Left lung (tissue), 10 donors: ENCODE results near the gene TMEM208. TPM values are rescaled to one million over a fixed set of nuclear protein-coding genes. Genes with fewer than 3 reads are reported as not detected.

Experiments
- ATAC-seq: fragments of 200-7000 bp; cut with Tn5 transposase; one replicate; pipeline ENCODE4 v1.9.1; 2020; ENCODE audit warnings: moderate library complexity
- DNase-seq, 4 donors: peaks; one replicate each; pipeline ENCODE4 v3.0.0-alpha.2; 2013 to 2020
- H3K27ac ChIP-seq, 2 donors: fragments of 200-600 bp; sonication (generic) in 1 of 2; one replicate each; pipeline versions ENCODE4 v1.5.0 to v1.8.0; 2020 to 2021
- H3K27me3 ChIP-seq, 2 donors: fragments of 200-600 bp; sonication (generic) in 1 of 2; one replicate each; pipeline versions ENCODE4 v1.5.0 to v1.8.0; 2020 to 2021
- H3K36me3 ChIP-seq, 2 donors: fragments of 200-600 bp; sonication (generic) in 1 of 2; one replicate each; pipeline versions ENCODE4 v1.5.0 to v1.8.0; 2020 to 2021
- H3K4me1 ChIP-seq, 2 donors: fragments of 200-600 bp; one replicate each; pipeline ENCODE4 v1.8.0; 2021
- H3K4me3 ChIP-seq, 2 donors: fragments of 200-600 bp; sonication (generic) in 1 of 2; one replicate each; pipeline versions ENCODE4 v1.5.0 to v1.8.0; 2020 to 2021; ENCODE audit warnings: mild to moderate bottlenecking in 1 of 2
- H3K9me3 ChIP-seq, 2 donors: fragments of 200-600 bp; sonication (generic) in 1 of 2; one replicate each; pipeline versions ENCODE4 v1.5.0 to v1.8.0; 2020 to 2021
- CTCF ChIP-seq, 2 donors: fragments of 200-600 bp; sonication (generic) in 1 of 2; IDR thresholded peaks; one replicate each; pipeline versions ENCODE4 v1.5.0 to v1.8.0; 2021; ENCODE audit warnings: antibody characterized with exemption in 2 of 2
- intact Hi-C, 2 donors: fragments of 100-400 bp; cut with DNase I; formaldehyde crosslinking; loops; one replicate each; pipeline versions ENCODE4 v1.11.2 to v1.14.2; 2022
- polyA plus RNA-seq, 6 donors: library from polyadenylated mRNA; unstranded; fragments of 120-200 nt; gene quantifications; one replicate each; pipeline ENCODE4 v1.2.1, GENCODE V29; 2013; ENCODE audit not compliant: insufficient read length in 6 of 6
- total RNA-seq, 2 donors: library from RNA; stranded (reverse); fragmentation: NEBNext Ultra II Directional; extraction: Animal tissue kit (Norgen Biotek cat#: 25700); gene quantifications; one replicate each; pipeline ENCODE4 v1.2.1, GENCODE V29; 2021
- donor health status: DM: no; HTN: yes; CAD: no.
- donor health status: DM: no; HTN: no; CAD: no.

TMEM208 gene
- total and polyA plus RNA-seq, 8 donors, result 23.1 to 56.9 (median 25.6) TPM

DNA sequence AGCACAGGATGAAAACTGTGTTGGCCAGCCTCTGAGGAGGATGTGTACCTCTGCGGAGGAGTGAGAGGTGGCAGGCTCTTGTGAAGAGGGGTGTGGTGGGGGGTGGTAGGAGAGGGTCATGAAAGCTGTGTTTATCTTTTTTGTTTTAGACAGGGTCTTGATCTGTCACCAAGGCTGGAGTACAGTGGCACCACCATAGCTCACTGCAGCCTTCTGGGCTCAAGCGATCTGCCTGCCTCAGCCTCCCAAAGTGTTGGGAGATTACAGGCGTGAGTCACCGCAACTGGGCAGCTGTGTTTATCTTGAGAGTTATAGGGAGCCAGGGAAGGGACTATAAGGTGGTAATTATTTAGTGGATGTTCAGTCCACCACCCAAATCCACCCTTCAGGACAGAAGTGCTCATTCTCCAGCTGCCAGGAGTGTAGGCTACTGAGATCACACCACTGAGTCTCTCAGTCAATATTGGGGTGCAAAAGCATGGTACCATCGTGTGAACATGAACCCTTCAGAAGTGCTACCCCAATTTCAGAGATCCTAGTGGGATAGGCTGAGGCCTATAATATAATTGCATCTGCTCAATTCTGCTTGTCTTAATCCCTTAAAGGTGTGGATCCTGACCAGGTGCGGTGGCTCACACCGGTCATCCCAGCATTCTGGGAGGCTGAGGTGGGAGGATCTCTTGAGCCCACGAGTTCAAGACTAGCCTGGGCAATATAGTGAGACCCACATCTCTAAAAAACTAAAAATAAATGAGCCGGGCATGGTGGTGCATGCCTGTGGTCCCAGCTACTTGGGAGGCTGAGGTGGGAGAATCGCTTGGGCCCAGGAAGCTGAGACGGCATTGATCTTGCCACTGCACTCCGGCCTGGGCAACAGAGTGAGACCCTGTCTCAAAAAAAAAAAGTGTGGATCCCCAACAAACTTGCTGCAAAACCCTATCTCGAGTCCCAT lies 36.2 kb upstream of the TMEM208 start:
- peaks cover 15 to 46% of the 10 kb centered on the region in 2 donors for H3K4me1 ChIP-seq
- DNase-seq, result no peak
- peak overlapping the region; percentile 19 to 35 for H3K27ac ChIP-seq
- no peak for ATAC-seq
- intact Hi-C loops, result no loop called here
- no peaks in the 10 kb centered on the region for H3K9me3 ChIP-seq
- peaks cover 0 to 24% of the 10 kb centered on the region in 2 donors for H3K36me3 ChIP-seq
- no peaks in the 10 kb centered on the region for H3K27me3 ChIP-seq
- TF ChIP-seq CTCF (IDR thresholded peaks at IDR 0.05), result no peak
- peak overlapping the region in 1 of 2 donors; percentile 40 for H3K4me3 ChIP-seq

DNA sequence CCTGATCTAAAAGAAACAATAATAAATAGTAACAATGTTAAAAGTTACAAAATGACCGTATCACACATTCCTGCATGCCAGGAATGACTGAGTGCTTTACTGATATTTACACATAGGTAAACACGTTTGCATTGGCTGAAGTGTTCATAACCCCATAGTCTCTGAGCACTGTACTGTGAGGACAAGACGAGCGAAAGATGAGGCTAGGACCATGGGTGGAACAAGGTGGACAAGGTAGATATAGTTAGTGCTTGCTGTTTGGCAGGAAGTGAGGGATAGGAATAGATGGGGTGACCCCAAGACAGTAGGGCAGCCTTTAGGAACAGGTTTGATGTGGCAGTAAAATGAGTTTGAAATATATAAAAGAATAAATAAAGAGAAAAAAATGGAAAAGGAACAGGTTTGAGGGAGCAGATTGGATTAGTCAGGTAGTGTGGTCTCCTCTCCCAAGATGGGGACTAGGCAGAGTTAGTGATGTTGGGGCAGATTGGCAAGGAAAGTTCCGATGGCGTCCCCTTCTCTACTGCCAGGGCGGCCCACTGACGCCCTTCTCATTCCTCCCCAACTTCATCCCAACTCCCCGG lies 35.4 kb upstream of the TMEM208 start:
- ATAC-seq (no peak), DNase-seq (no peak)
- Histone ChIP-seq H3K9me3 (no peaks in the 10 kb centered on the region), H3K36me3 (peaks cover 0 to 31% of the 10 kb centered on the region in 2 donors), H3K27me3 (no peaks in the 10 kb centered on the region), H3K4me1 (peaks cover 15 to 45% of the 10 kb centered on the region in 2 donors), H3K4me3 (peak overlapping the region; percentile 97 to 99), H3K27ac (peak overlapping the region in 1 of 2 donors; percentile 82)
- intact Hi-C loops, result no loop called here
- no peak for TF ChIP-seq CTCF (IDR thresholded peaks at IDR 0.05)

- peak within 1 kb of the TSS; percentile 48 to 82 for H3K27ac ChIP-seq
- H3K9me3 ChIP-seq, result no peaks in the 10 kb centered on the region
- ATAC-seq (peak; percentile 98), DNase-seq (peak; percentile 86 to 98 (median 92))
- H3K4me3 ChIP-seq, result peak within 1 kb of the TSS; percentile 97 to 99
- H3K27me3 ChIP-seq, result no peaks in the 10 kb centered on the region
- intact Hi-C loops, result no loop called here
- peaks cover 0 to 38% of the 10 kb centered on the region in 2 donors for H3K36me3 ChIP-seq
- TF ChIP-seq CTCF (IDR thresholded peaks at IDR 0.05), result no peak
- peaks cover 15 to 52% of the 10 kb centered on the region in 2 donors for H3K4me1 ChIP-seq
Observed at GRCh38 chr16:67191995-67192681, 34.8 kb upstream of the TMEM208 start, which contains the start of gene E2F4. TSS of gene E2F4 (plus strand) at chr16:67192155. CDS start at chr16:67192228, 73 bp downstream.

DNA sequence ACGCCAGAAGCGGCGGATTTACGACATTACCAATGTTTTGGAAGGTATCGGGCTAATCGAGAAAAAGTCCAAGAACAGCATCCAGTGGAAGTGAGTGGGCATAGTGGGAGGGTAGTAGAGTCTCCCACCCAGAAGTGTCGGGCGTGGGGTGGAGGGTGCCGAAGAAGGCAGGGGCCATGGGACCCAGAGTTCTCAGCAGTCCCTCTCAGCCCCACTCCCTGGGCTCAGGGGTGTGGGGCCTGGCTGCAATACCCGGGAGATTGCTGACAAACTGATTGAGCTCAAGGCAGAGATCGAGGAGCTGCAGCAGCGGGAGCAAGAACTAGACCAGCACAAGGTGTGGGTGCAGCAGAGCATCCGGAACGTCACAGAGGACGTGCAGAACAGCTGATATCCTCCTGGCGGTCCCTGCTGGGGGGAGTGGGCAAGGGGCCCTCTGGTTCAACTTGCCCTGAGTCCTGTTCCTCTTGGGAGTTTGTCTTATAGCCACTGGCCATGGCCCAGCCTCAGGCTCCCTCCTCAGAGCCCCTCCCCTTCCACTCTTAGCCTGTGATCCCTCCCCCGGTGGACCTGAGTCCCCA lies 34.1 kb upstream of the TMEM208 start:
- no peak for ATAC-seq
- TF ChIP-seq CTCF (IDR thresholded peaks at IDR 0.05), result no peak
- Histone ChIP-seq H3K4me1 (peaks cover 15 to 58% of the 10 kb centered on the region in 2 donors), H3K36me3 (peaks cover 0 to 45% of the 10 kb centered on the region in 2 donors), H3K27me3 (no peaks in the 10 kb centered on the region), H3K4me3 (peak overlapping the region; percentile 97 to 99), H3K9me3 (no peaks in the 10 kb centered on the region), H3K27ac (peak overlapping the region in 1 of 2 donors; percentile 82)
- no peak for DNase-seq
- intact Hi-C loops, result no loop called here
